ENCODE measurements around the gene RBM47.
"Not testable (repeated sequence)": the region's sequence is repeated elsewhere in the genome, so short reads cannot be mapped to it uniquely, and the experiment has no call there.

Gene RBM47

GRCh38 chr4:40520533-40520932 is 109.1 kb downstream of the RBM47 start:
- no peaks in the 10 kb centered on the region for H3K9me3 Mint-ChIP-seq
- no peaks in the 10 kb centered on the region for H3K27me3 Mint-ChIP-seq
- H3K4me3 Mint-ChIP-seq = no peak overlapping the region
- H3K36me3 Mint-ChIP-seq (ENCODE audit: low read depth) = peaks cover 85% of the 10 kb centered on the region
- intact Hi-C loops (cut with micrococcal nuclease) = no loop called here
- H3K27ac Mint-ChIP-seq = no peak overlapping the region
- peaks cover 48% of the 10 kb centered on the region for H3K4me1 Mint-ChIP-seq (ENCODE audit: low read depth)

- Mint-ChIP-seq H3K27ac (peak overlapping the region; percentile 49), H3K4me1 (ENCODE audit: low read depth) (peaks cover 47% of the 10 kb centered on the region), H3K36me3 (ENCODE audit: low read depth) (peaks cover 74% of the 10 kb centered on the region)
- H3K9me3 Mint-ChIP-seq; H3K4me3 Mint-ChIP-seq; H3K27me3 Mint-ChIP-seq; intact Hi-C loops (cut with micrococcal nuclease): not testable (repeated sequence)
Observed at GRCh38 chr4:40517081-40517480, 112.6 kb downstream of the RBM47 start.

GRCh38 chr4:40516651-40517050 is 113.0 kb downstream of the RBM47 start:
- no peak overlapping the region for H3K4me3 Mint-ChIP-seq
- intact Hi-C loops (cut with micrococcal nuclease) = no loop called here
- peak overlapping the region; percentile 49 for H3K27ac Mint-ChIP-seq
- H3K27me3 Mint-ChIP-seq = no peaks in the 10 kb centered on the region
- peaks cover 47% of the 10 kb centered on the region for H3K4me1 Mint-ChIP-seq (ENCODE audit: low read depth)
- H3K9me3 Mint-ChIP-seq = no peaks in the 10 kb centered on the region
- H3K36me3 Mint-ChIP-seq (ENCODE audit: low read depth) = peaks cover 74% of the 10 kb centered on the region

GRCh38 chr4:40515398-40516293 is 114.0 kb downstream of the RBM47 start:
- Mint-ChIP-seq H3K36me3 (ENCODE audit: low read depth) (peaks cover 78% of the 10 kb centered on the region), H3K4me3 (no peak overlapping the region), H3K27ac (peak overlapping the region; percentile 49), H3K9me3 (no peaks in the 10 kb centered on the region), H3K27me3 (no peaks in the 10 kb centered on the region), H3K4me1 (ENCODE audit: low read depth) (peaks cover 48% of the 10 kb centered on the region)
- intact Hi-C loops (cut with micrococcal nuclease) = no loop called here

GRCh38 chr4:40515037-40515397 is 114.6 kb downstream of the RBM47 start:
- Mint-ChIP-seq H3K4me1 (ENCODE audit: low read depth) (peaks cover 51% of the 10 kb centered on the region), H3K36me3 (ENCODE audit: low read depth) (peaks cover 78% of the 10 kb centered on the region), H3K9me3 (no peaks in the 10 kb centered on the region), H3K4me3 (no peak overlapping the region), H3K27ac (peak overlapping the region; percentile 49), H3K27me3 (no peaks in the 10 kb centered on the region)
- intact Hi-C loops (cut with micrococcal nuclease) = no loop called here

GRCh38 chr4:40514497-40514951 is 115.1 kb downstream of the RBM47 start:
- Mint-ChIP-seq H3K4me1 (ENCODE audit: low read depth) (peaks cover 48% of the 10 kb centered on the region), H3K4me3 (no peak overlapping the region), H3K36me3 (ENCODE audit: low read depth) (peaks cover 73% of the 10 kb centered on the region), H3K27me3 (no peaks in the 10 kb centered on the region), H3K9me3 (no peaks in the 10 kb centered on the region), H3K27ac (peak overlapping the region; percentile 49)
- intact Hi-C loops (cut with micrococcal nuclease) = no loop called here

GRCh38 chr4:40511036-40511614 is 118.5 kb downstream of the RBM47 start:
- peaks cover 39% of the 10 kb centered on the region for H3K4me1 Mint-ChIP-seq (ENCODE audit: low read depth)
- intact Hi-C loops (cut with micrococcal nuclease) = no loop called here
- H3K27ac Mint-ChIP-seq = no peak overlapping the region
- H3K4me3 Mint-ChIP-seq = no peak overlapping the region
- peaks cover 68% of the 10 kb centered on the region for H3K36me3 Mint-ChIP-seq (ENCODE audit: low read depth)
- H3K9me3 Mint-ChIP-seq = no peaks in the 10 kb centered on the region
- H3K27me3 Mint-ChIP-seq = no peaks in the 10 kb centered on the region

- peaks cover 34% of the 10 kb centered on the region for H3K4me1 Mint-ChIP-seq (ENCODE audit: low read depth)
- H3K9me3 Mint-ChIP-seq = no peaks in the 10 kb centered on the region
- no peak overlapping the region for H3K4me3 Mint-ChIP-seq
- H3K27me3 Mint-ChIP-seq = no peaks in the 10 kb centered on the region
- H3K36me3 Mint-ChIP-seq (ENCODE audit: low read depth) = peaks cover 66% of the 10 kb centered on the region
- intact Hi-C loops (cut with micrococcal nuclease) = loop anchor here (10.0 kb wide), 1 partner anchor 53 kb away; no protein-coding TSS in a partner anchor
- no peak overlapping the region for H3K27ac Mint-ChIP-seq
Observed at GRCh38 chr4:40507977-40508376, 121.7 kb downstream of the RBM47 start.

GRCh38 chr4:40506492-40506891 is 123.2 kb downstream of the RBM47 start:
- no peaks in the 10 kb centered on the region for H3K9me3 Mint-ChIP-seq

GRCh38 chr4:40506066-40506465 is 123.6 kb downstream of the RBM47 start:
- Mint-ChIP-seq H3K4me3 (no peak overlapping the region), H3K27ac (no peak overlapping the region), H3K36me3 (ENCODE audit: low read depth) (peaks cover 72% of the 10 kb centered on the region), H3K4me1 (ENCODE audit: low read depth) (peaks cover 47% of the 10 kb centered on the region), H3K9me3 (no peaks in the 10 kb centered on the region), H3K27me3 (no peaks in the 10 kb centered on the region)
- intact Hi-C loops (cut with micrococcal nuclease) = loop anchor here (10.0 kb wide), 1 partner anchor 51 kb away; no protein-coding TSS in a partner anchor

More at GRCh38 chr4:40506492-40506891, 123.2 kb downstream of the RBM47 start:
- H3K27ac Mint-ChIP-seq = no peak overlapping the region
- no peak overlapping the region for H3K4me3 Mint-ChIP-seq
- H3K4me1 Mint-ChIP-seq (ENCODE audit: low read depth) = peaks cover 47% of the 10 kb centered on the region
- H3K27me3 Mint-ChIP-seq = no peaks in the 10 kb centered on the region
- intact Hi-C loops (cut with micrococcal nuclease) = loop anchor here (10.0 kb wide), 1 partner anchor 52 kb away; no protein-coding TSS in a partner anchor
- H3K36me3 Mint-ChIP-seq (ENCODE audit: low read depth) = peaks cover 74% of the 10 kb centered on the region

- peaks cover 34% of the 10 kb centered on the region for H3K4me1 Mint-ChIP-seq (ENCODE audit: low read depth)
- peaks cover 56% of the 10 kb centered on the region for H3K36me3 Mint-ChIP-seq (ENCODE audit: low read depth)
- H3K4me3 Mint-ChIP-seq = no peak overlapping the region
- no peaks in the 10 kb centered on the region for H3K27me3 Mint-ChIP-seq
- intact Hi-C loops (cut with micrococcal nuclease) = loop anchor here (10.0 kb wide), 1 partner anchor 48 kb away; no protein-coding TSS in a partner anchor
- H3K9me3 Mint-ChIP-seq = no peaks in the 10 kb centered on the region
- peak overlapping the region; percentile 57 for H3K27ac Mint-ChIP-seq
Observed at GRCh38 chr4:40502934-40503333, 126.7 kb downstream of the RBM47 start.

GRCh38 chr4:40502220-40502619 is 127.4 kb downstream of the RBM47 start:
- no peaks in the 10 kb centered on the region for H3K9me3 Mint-ChIP-seq
- peaks cover 54% of the 10 kb centered on the region for H3K36me3 Mint-ChIP-seq (ENCODE audit: low read depth)
- peak overlapping the region; percentile 57 for H3K27ac Mint-ChIP-seq
- H3K4me1 Mint-ChIP-seq (ENCODE audit: low read depth) = peaks cover 33% of the 10 kb centered on the region
- H3K4me3 Mint-ChIP-seq = no peak overlapping the region
- intact Hi-C loops (cut with micrococcal nuclease) = loop anchor here (10.0 kb wide), 1 partner anchor 47 kb away; no protein-coding TSS in a partner anchor
- no peaks in the 10 kb centered on the region for H3K27me3 Mint-ChIP-seq

GRCh38 chr4:40500781-40501180 is 128.9 kb downstream of the RBM47 start:
- Mint-ChIP-seq H3K27ac (no peak overlapping the region), H3K4me1 (ENCODE audit: low read depth) (peaks cover 30% of the 10 kb centered on the region), H3K4me3 (no peak overlapping the region), H3K27me3 (no peaks in the 10 kb centered on the region), H3K36me3 (ENCODE audit: low read depth) (peaks cover 60% of the 10 kb centered on the region), H3K9me3 (no peaks in the 10 kb centered on the region)
- intact Hi-C loops (cut with micrococcal nuclease) = loop anchor here (10.0 kb wide), 1 partner anchor 46 kb away; no protein-coding TSS in a partner anchor

GRCh38 chr4:40493160-40493559 is 136.5 kb downstream of the RBM47 start:
- H3K27ac Mint-ChIP-seq = peak overlapping the region; percentile 43
- H3K9me3 Mint-ChIP-seq = no peaks in the 10 kb centered on the region
- no peak overlapping the region for H3K4me3 Mint-ChIP-seq
- H3K4me1 Mint-ChIP-seq (ENCODE audit: low read depth) = peaks cover 71% of the 10 kb centered on the region
- no peaks in the 10 kb centered on the region for H3K27me3 Mint-ChIP-seq
- peaks cover 83% of the 10 kb centered on the region for H3K36me3 Mint-ChIP-seq (ENCODE audit: low read depth)
- intact Hi-C loops (cut with micrococcal nuclease) = no loop called here
